Erythroblast (primary cell): ENCODE results near the gene PKN2.

ENCODE experiments used
- GATA1 ChIP-seq: IDR thresholded peaks from 2 replicates; pipeline ENCODE4 v1.6.1; 2011; ENCODE audit warnings: low read depth, mild to moderate bottlenecking, control low read depth, low read length, moderate library complexity
- POLR2A ChIP-seq: IDR thresholded peaks from 2 replicates; pipeline ENCODE4 v1.6.1; 2011; ENCODE audit warnings: mild to moderate bottlenecking, low read length

DNA sequence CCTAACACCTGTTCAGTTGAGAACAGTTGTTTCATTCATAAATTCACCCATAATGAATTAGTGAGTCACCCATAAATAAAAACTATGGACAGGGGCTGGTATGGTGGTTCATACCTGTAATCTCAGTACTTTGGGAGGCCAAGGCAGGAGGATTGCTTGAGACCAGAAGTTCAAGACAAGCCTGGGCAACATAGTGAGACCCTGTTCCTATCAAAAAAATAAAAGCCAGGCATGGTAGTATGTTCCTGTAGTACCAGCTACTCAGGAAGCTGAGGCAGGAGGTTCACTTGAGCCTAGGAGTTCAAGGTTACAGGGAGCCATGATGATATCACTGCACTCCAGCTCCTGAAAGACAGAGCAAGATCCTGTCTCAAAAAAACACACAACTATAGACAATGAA, 128.3 kb downstream of the PKN2 start:
- no peak for TF ChIP-seq POLR2A
- TF ChIP-seq GATA1, result no peak
